B cell (primary cell): ENCODE measurements around the gene AGBL3. TPM values are rescaled to one million over a fixed set of nuclear protein-coding genes. Genes with fewer than 3 reads are reported as not detected.
"Not testable (repeated sequence)": the region's sequence is repeated elsewhere in the genome, so short reads cannot be mapped to it uniquely, and the experiment has no call there.

Experiments
- ATAC-seq: fragments of 200-7000 bp; cut with Tn5 transposase; one replicate; pipeline ENCODE4 v1.10.0; 2021; ENCODE audit warnings: low read depth, mild to moderate bottlenecking, moderate number of reproducible peaks, moderate library complexity
- CTCF ChIA-PET: fragments of 350-600 bp; sonication (Branson Sonifier 250); formaldehyde crosslinking; loops from one replicate; lab custom pipeline; 2021; ENCODE audit warnings: antibody characterized with exemption, inconsistent platforms; lab: Charles Lee
- POLR2A ChIA-PET: fragments of 350-600 bp; sonication (Branson Sonifier 250); formaldehyde crosslinking; loops from one replicate; lab custom pipeline; 2021; ENCODE audit warnings: antibody characterized with exemption; lab: Charles Lee
- DNase-seq: peaks from one replicate; pipeline ENCODE4 v3.0.0; 2013
- H2AFZ ChIP-seq: 2 replicates; pipeline ENCODE4 v1.6.1; 2012; ENCODE audit warnings: mild to moderate bottlenecking, low read depth, low read length; ENCODE audit not compliant: insufficient read depth, poor library complexity, severe bottlenecking
- H3K27ac ChIP-seq, 2 donors: 1 replicate in 1 of 2; 2 replicates in 1 of 2; pipeline ENCODE4 v1.5.1; 2012 to 2013; ENCODE audit warnings: low read length in 2 of 2, mild to moderate bottlenecking in 2 of 2, moderate library complexity in 1 of 2
- H3K27me3 ChIP-seq, 4 experiments: fragments of 200-600 bp in 1 of 4; sonication (generic) in 1 of 4; replicated peaks in 1 of 4; 1 replicate in 2 of 4; 2 replicates in 2 of 4; pipeline versions ENCODE4 v1.6.1 to v1.7.0; 2013 to 2016; ENCODE audit warnings: low read length in 3 of 4, mild to moderate bottlenecking in 2 of 4, mixed read lengths in 1 of 4, moderate library complexity in 1 of 4; ENCODE audit not compliant: insufficient read depth in 4 of 4, control insufficient read depth in 3 of 4; ENCODE audit errors: control extremely low read depth in 1 of 4
- H3K36me3 ChIP-seq, 2 experiments: replicated peaks in 1 of 2; 1 replicate in 1 of 2; 2 replicates in 1 of 2; pipeline versions ENCODE4 v1.6.1 to v1.7.1; 2013; ENCODE audit warnings: low read length in 1 of 2; ENCODE audit not compliant: insufficient read depth in 2 of 2, control insufficient read depth in 1 of 2; ENCODE audit errors: control extremely low read depth in 1 of 2, extremely low read depth in 1 of 2
- H3K4me1 ChIP-seq, 2 donors: fragments of 200-600 bp in 1 of 2; sonication (generic) in 1 of 2; 1 replicate in 1 of 2; 2 replicates in 1 of 2; pipeline versions ENCODE4 v1.5.1 to v1.6.1; 2013 to 2017; ENCODE audit warnings: low read length in 2 of 2; ENCODE audit not compliant: control insufficient read depth in 2 of 2, insufficient read depth in 2 of 2
- H3K4me2 ChIP-seq: replicated peaks from 2 replicates; pipeline ENCODE3; 2012; ENCODE audit warnings: mild to moderate bottlenecking, low read depth, low read length; ENCODE audit not compliant: poor library complexity, severe bottlenecking
- H3K4me3 ChIP-seq, 5 experiments: fragments of 200-600 bp in 1 of 5; sonication (generic) in 1 of 5; 1 replicate in 3 of 5; 2 replicates in 2 of 5; pipeline versions ENCODE4 v1.5.1 to v1.7.0; 2011 to 2016; ENCODE audit warnings: low read length in 4 of 5, mild to moderate bottlenecking in 4 of 5, low read depth in 2 of 5, control low read depth in 1 of 5, moderate library complexity in 1 of 5; ENCODE audit not compliant: insufficient read depth in 1 of 5; ENCODE audit errors: control extremely low read depth in 1 of 5, extremely low read depth in 1 of 5
- H3K79me2 ChIP-seq: fragments of 200-600 bp; sonication (generic); one replicate; pipeline ENCODE4 v1.6.0; 2016; ENCODE audit warnings: low read length; ENCODE audit not compliant: control insufficient read depth, insufficient read depth
- H3K9ac ChIP-seq: fragments of 200-600 bp; sonication (generic); 2 replicates; pipeline ENCODE4 v1.6.1; 2017; ENCODE audit warnings: mild to moderate bottlenecking, low read length, moderate library complexity
- H3K9me3 ChIP-seq, 3 donors: one replicate each; pipeline versions ENCODE4 v1.6.1 to v1.7.1; 2013; ENCODE audit warnings: low read length in 2 of 3; ENCODE audit not compliant: control insufficient read depth in 2 of 3, insufficient read depth in 1 of 3; ENCODE audit errors: control extremely low read depth in 1 of 3
- H4K20me1 ChIP-seq: 2 replicates; pipeline ENCODE4 v1.6.0; 2012; ENCODE audit warnings: mild to moderate bottlenecking, low read length; ENCODE audit not compliant: insufficient read depth, control insufficient read depth, poor library complexity, severe bottlenecking
- H3K27ac Mint-ChIP-seq: one replicate; pipeline ENCODE4 v1.8.0; 2021; ENCODE audit warnings: mixed read lengths
- H3K27me3 Mint-ChIP-seq: one replicate; pipeline ENCODE4 v1.8.0; 2021; ENCODE audit warnings: mixed read lengths
- H3K4me1 Mint-ChIP-seq: one replicate; pipeline ENCODE4 v1.8.0; 2021; ENCODE audit warnings: mixed read lengths
- H3K4me3 Mint-ChIP-seq: one replicate; pipeline ENCODE4 v1.8.0; 2021; ENCODE audit warnings: mixed read lengths
- H3K9me3 Mint-ChIP-seq: one replicate; pipeline ENCODE4 v1.8.0; 2022; ENCODE audit warnings: mixed read lengths; ENCODE audit not compliant: insufficient read depth
- CTCF ChIP-seq: fragments of 200-600 bp; IDR thresholded peaks from one replicate; pipeline ENCODE4 v1.8.0; 2022; ENCODE audit warnings: antibody characterized with exemption, mild to moderate bottlenecking
- WGBS: methylation state at CpG from one replicate; pipeline ENCODE4 v1.1.5; 2013; ENCODE audit warnings: missing lambda C conversion rate; ENCODE audit not compliant: insufficient coverage; 5-methylcytosine and 5-hydroxymethylcytosine counted together
- intact Hi-C: fragments of 100-400 bp; cut with micrococcal nuclease; formaldehyde crosslinking; loops from one replicate; pipeline ENCODE4 v1.10.0; 2022
- polyA plus RNA-seq: library from polyadenylated mRNA; depleted of rRNA; stranded (reverse); fragments of >200 nt; gene quantifications from 2 replicates; pipeline ENCODE4 v1.2.3, GENCODE V29; 2012
- total RNA-seq, 2 donors: library from RNA; stranded (reverse); fragments of 120-200 nt in 1 of 2; gene quantifications; 1 replicate in 1 of 2; 2 replicates in 1 of 2; pipeline versions ENCODE4 v1.2.3 to v1.2.4, GENCODE V29; 2013 to 2022

The AGBL3 gene
- total and polyA plus RNA-seq, 2 donors (not counting 1 experiment from before 2014, with no cell fraction given): 0.51 to 10.9 TPM

- ATAC-seq: peak; percentile 24
- peak overlapping the region; percentile 72 to 93 (median 83) for H3K4me3 ChIP-seq
These were observed 184.7 kb downstream of the AGBL3 start for GRCh38 chr7:135170998-135171481.

GRCh38 chr7:135171581-135172291 lies 185.4 kb downstream of the AGBL3 start:
- intact Hi-C loops: loop anchor here (2.0 to 5.0 kb wide), 2 partner anchors 539 to 713 kb away; partner anchors contain the start of gene AKR1B1
- ChIA-PET POLR2A (interaction anchor here (0.7 to 3.8 kb wide), 7 partner anchors 20 to 526 kb away, joined by 3 to 38 read pairs (median 9); partner anchors contain the start of genes AGBL3, BPGM, TMEM140 and WDR91), CTCF (interaction anchor here (0.7 to 8.1 kb wide), 15 partner anchors 9 to 739 kb away, joined by 3 to 80 read pairs (median 6); partner anchors contain the start of genes AGBL3 and TMEM140)
- peaks cover 50% of the 10 kb centered on the region for H3K4me1 Mint-ChIP-seq
- H3K4me3 Mint-ChIP-seq: peak overlapping the region; percentile 87
- H3K27me3 Mint-ChIP-seq, H4K20me1 ChIP-seq, H3K9me3 ChIP-seq, H3K4me3 ChIP-seq, H3K27me3 ChIP-seq, H3K9me3 Mint-ChIP-seq, ATAC-seq: not testable (repeated sequence)
- peak overlapping the region; percentile 79 for H2AFZ ChIP-seq
- peaks cover 22 to 42% of the 10 kb centered on the region in 2 donors for H3K4me1 ChIP-seq
- peak; percentile 39 for DNase-seq
- peaks cover 12% of the 10 kb centered on the region for H3K79me2 ChIP-seq
- peak overlapping the region; percentile 4 for H3K9ac ChIP-seq
- H3K4me2 ChIP-seq: peak overlapping the region; percentile 81
- H3K36me3 ChIP-seq: peaks cover 0 to 20% of the 10 kb centered on the region in 2 experiments
- peak overlapping the region; percentile 96 to 97 for H3K27ac ChIP-seq
- WGBS: 83% methylated on average over 16 of the region's 19 CpGs
- peak overlapping the region; percentile 93 for H3K27ac Mint-ChIP-seq

More at GRCh38 chr7:135170998-135171481, 184.7 kb downstream of the AGBL3 start:
- H3K9me3 Mint-ChIP-seq, H3K27me3 Mint-ChIP-seq, H3K27me3 ChIP-seq, DNase-seq, H4K20me1 ChIP-seq, H3K9me3 ChIP-seq: not testable (repeated sequence)
- Histone ChIP-seq H3K79me2 (peaks cover 12% of the 10 kb centered on the region), H3K36me3 (peaks cover 0 to 27% of the 10 kb centered on the region in 2 experiments), H3K27ac (peak overlapping the region; percentile 96 to 97), H3K9ac (peak overlapping the region; percentile 89), H3K4me1 (peaks cover 22 to 42% of the 10 kb centered on the region in 2 donors), H3K4me2 (peak overlapping the region; percentile 81), H2AFZ (peak overlapping the region; percentile 79)
- 0% methylated on average over 4 of the region's 12 CpGs for WGBS
- H3K4me3 Mint-ChIP-seq: peak overlapping the region; percentile 87
- peak; percentile 38 for TF ChIP-seq CTCF
- ChIA-PET POLR2A (interaction anchor here (0.7 to 3.8 kb wide), 12 partner anchors 7 to 525 kb away, joined by 3 to 38 read pairs (median 8); partner anchors contain the start of genes AGBL3, BPGM, TMEM140 and WDR91), CTCF (interaction anchor here (0.6 to 8.1 kb wide), 18 partner anchors 8 to 738 kb away, joined by 3 to 80 read pairs (median 6); partner anchors contain the start of genes AGBL3 and TMEM140)
- intact Hi-C loops: loop anchor here (1.0 to 5.0 kb wide), 7 partner anchors 10 to 712 kb away; partner anchors contain the start of genes AGBL3, AKR1B1, BPGM and TMEM140
- H3K27ac Mint-ChIP-seq: peak overlapping the region; percentile 93
- H3K4me1 Mint-ChIP-seq: peaks cover 57% of the 10 kb centered on the region

- intact Hi-C loops: loop anchor here (5.0 kb wide), 1 partner anchor 542 kb away; no protein-coding TSS in a partner anchor
- H3K79me2 ChIP-seq, H3K27ac Mint-ChIP-seq, H3K4me2 ChIP-seq, H3K36me3 ChIP-seq, H4K20me1 ChIP-seq, H2AFZ ChIP-seq, H3K27me3 ChIP-seq, H3K4me3 ChIP-seq, DNase-seq, ATAC-seq, H3K9me3 Mint-ChIP-seq, H3K9me3 ChIP-seq, POLR2A ChIA-PET, H3K27ac ChIP-seq, H3K27me3 Mint-ChIP-seq, H3K4me3 Mint-ChIP-seq, H3K9ac ChIP-seq: not testable (repeated sequence)
- H3K4me1 ChIP-seq: peaks cover 17 to 25% of the 10 kb centered on the region in 2 donors
- peaks cover 29% of the 10 kb centered on the region for H3K4me1 Mint-ChIP-seq
- CTCF ChIA-PET: interaction anchor here (1.2 to 4.0 kb wide), 2 partner anchors 188 to 741 kb away, joined by 3 to 12 read pairs; partner anchors contain the start of gene AGBL3
- WGBS: 100% methylated on average over 1 of the region's 4 CpGs
These were observed 187.6 kb downstream of the AGBL3 start for GRCh38 chr7:135173916-135174315.
